Sigmoid colon (tissue), 4 donors: ENCODE results near the gene FLNB.

Experiments used
- EP300 ChIP-seq, 4 donors: sonication (generic); formaldehyde crosslinking; IDR thresholded peaks; one replicate each; pipeline ENCODE4 v1.6.1; 2017; ENCODE audit warnings: antibody characterized with exemption in 4 of 4
- POLR2A ChIP-seq, 2 donors: fragments of 450-650 bp; IDR thresholded peaks; one replicate each; pipeline ENCODE4 v1.6.1; 2016; ENCODE audit warnings: antibody characterized with exemption in 2 of 2, mild to moderate bottlenecking in 2 of 2, moderate library complexity in 2 of 2
- POLR2AphosphoS5 ChIP-seq, 4 donors: sonication (generic); formaldehyde crosslinking; IDR thresholded peaks; one replicate each; pipeline ENCODE4 v1.6.1; 2017; ENCODE audit warnings: antibody characterized with exemption in 4 of 4
- TF ChIP-seq, protein P1 (sequence below), 4 experiments: fragments of 450-650 bp in 3 of 4; fragments of 200-600 bp in 1 of 4; IDR thresholded peaks; one replicate each; pipeline ENCODE4 v1.5.1; 2016 to 2019; ENCODE audit warnings: antibody characterized with exemption in 4 of 4, mild to moderate bottlenecking in 3 of 4, moderate library complexity in 2 of 4

DNA sequence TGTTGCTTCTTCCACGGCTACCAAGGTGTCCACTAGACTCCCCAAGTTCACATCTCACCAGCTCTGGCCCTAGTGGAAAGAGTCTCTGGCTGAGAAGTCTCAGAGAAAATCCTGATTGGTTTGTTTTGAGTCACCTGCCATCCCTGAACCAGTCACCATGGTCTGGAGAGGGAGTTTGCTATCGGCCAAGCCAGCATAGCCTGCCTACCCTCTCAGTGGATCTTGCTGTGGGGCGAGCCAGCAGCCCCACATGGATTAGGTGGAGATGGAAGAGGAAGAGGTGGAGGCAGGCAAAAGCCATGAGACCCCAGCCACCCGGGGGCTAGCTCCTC is 48.1 kb upstream of the FLNB start:
- TF ChIP-seq EP300 (IDR thresholded peaks at IDR 0.05): no peak
- TF ChIP-seq POLR2A (IDR thresholded peaks at IDR 0.05): no peak
- TF ChIP-seq, protein P1, sequence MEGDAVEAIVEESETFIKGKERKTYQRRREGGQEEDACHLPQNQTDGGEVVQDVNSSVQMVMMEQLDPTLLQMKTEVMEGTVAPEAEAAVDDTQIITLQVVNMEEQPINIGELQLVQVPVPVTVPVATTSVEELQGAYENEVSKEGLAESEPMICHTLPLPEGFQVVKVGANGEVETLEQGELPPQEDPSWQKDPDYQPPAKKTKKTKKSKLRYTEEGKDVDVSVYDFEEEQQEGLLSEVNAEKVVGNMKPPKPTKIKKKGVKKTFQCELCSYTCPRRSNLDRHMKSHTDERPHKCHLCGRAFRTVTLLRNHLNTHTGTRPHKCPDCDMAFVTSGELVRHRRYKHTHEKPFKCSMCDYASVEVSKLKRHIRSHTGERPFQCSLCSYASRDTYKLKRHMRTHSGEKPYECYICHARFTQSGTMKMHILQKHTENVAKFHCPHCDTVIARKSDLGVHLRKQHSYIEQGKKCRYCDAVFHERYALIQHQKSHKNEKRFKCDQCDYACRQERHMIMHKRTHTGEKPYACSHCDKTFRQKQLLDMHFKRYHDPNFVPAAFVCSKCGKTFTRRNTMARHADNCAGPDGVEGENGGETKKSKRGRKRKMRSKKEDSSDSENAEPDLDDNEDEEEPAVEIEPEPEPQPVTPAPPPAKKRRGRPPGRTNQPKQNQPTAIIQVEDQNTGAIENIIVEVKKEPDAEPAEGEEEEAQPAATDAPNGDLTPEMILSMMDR (IDR thresholded peaks at IDR 0.05): no peak
- no peak for TF ChIP-seq POLR2AphosphoS5 (IDR thresholded peaks at IDR 0.05)
